Measurements from ENCODE around the gene MRS2.

The MRS2 gene

DNA sequence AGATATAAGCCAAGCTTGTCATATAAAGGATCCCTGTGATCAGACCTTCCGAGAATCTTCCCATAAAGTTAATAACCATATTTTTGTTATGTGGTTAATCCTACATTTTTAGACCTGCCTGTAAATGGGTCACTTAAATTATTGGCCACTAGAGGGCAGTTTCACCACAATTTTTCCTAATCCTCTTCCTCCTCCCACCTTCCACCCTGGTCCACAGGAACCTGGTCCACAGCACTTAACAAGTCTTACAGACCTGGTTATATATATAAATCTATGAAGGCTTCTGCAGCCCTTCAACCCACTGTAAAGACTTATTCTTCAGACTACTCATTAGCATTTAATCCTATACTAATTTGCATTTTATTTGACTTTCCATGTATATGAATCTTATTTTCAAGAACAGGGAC, 28.3 kb downstream of the MRS2 start:
- DNase-seq (ENCODE audit: low read depth): no peak

DNA sequence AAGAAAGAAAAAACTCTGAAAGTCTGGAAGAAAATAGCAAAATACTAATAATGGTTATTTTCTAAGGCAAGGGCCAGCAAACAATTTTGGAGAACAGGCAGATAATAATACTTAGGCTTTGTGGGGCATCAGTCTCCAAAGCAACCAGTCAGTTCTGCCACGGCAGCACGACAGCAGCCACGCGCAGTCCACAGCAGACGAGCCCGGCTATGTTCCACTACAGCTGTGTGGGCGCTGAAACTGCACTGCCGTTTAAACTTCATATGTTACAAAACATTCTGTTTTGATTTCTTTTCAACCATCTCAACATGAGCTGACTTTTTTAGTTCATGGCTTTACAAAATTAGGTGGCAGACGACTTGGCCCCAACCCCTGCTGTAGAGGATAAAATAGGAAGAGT, 29.9 kb downstream of the MRS2 start:
- no peak for DNase-seq (ENCODE audit: low read depth)

DNA sequence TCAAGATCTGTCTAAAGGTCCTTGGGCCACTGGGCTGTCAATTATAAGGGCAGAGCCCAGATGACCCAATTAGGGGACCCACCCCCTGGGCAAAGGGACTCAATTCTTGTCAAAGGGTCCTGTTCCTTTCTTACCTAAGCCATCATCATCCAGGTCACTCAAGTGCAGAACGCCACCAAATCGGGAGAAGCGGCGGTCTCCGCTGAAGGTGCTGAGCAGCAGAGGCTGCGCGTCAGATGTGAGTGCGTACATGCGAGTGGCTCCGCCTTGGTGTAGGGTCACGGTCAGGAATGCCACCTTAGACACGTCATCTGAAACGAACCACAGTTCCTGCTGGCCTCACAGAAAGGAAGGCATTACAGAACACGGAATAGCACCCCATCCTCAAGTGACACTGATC, 34.2 kb downstream of the MRS2 start:
- DNase-seq (ENCODE audit: low read depth): no peak

- no peak for DNase-seq (ENCODE audit: low read depth)
These were observed 37.3 kb downstream of the MRS2 start for GRCh38 chr6:24439858-24440539.

GRCh38 chr6:24440897-24441598, 38.3 kb downstream of the MRS2 start:
- DNase-seq (ENCODE audit: low read depth): no peak

DNA sequence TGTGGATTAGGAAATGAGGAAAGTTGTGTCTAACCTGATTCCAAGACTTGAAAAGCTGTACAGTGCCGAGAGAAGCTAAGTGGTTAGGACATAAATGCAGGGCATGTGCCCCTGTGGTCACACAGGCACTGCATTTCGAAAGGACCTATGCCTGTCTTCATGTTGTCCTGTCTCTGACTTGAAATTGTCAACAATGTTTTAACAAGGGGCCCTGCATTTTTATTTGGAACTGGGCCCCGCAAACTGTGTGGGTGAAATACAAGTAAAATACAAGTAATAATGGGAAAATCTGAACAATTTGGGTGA, 38.8 kb downstream of the MRS2 start:
- DNase-seq (ENCODE audit: low read depth): no peak

- DNase-seq (ENCODE audit: low read depth): no peak
These were observed 41.9 kb downstream of the MRS2 start for GRCh38 chr6:24444588-24444987.

DNA sequence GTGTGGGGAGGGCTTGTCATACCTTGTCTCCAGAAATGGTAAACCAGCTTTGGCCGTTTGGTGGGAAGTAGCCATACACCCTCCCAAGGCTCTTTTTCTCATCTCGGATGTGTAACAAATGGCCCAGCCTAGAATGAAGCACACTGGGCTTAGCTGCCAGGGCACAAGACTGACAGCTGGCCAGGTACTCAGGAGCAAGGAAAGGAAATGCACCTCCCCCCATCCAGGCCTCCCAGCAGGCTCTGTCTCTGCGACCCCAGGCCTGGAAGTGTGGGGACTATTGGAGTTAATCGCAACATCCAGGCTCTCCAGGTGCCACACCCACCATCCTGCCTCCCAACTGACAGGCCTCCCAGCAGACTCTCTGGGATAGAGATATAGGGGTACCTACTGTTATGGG, 43.0 kb downstream of the MRS2 start:
- DNase-seq (ENCODE audit: low read depth): no peak

- no peak for DNase-seq (ENCODE audit: low read depth)
These were observed 43.9 kb downstream of the MRS2 start for GRCh38 chr6:24446670-24447069.

GRCh38 chr6:24448396-24448795, 45.7 kb downstream of the MRS2 start:
- no peak for DNase-seq (ENCODE audit: low read depth)

- no peak for DNase-seq (ENCODE audit: low read depth)
These were observed 46.2 kb downstream of the MRS2 start for GRCh38 chr6:24448828-24449525.

DNA sequence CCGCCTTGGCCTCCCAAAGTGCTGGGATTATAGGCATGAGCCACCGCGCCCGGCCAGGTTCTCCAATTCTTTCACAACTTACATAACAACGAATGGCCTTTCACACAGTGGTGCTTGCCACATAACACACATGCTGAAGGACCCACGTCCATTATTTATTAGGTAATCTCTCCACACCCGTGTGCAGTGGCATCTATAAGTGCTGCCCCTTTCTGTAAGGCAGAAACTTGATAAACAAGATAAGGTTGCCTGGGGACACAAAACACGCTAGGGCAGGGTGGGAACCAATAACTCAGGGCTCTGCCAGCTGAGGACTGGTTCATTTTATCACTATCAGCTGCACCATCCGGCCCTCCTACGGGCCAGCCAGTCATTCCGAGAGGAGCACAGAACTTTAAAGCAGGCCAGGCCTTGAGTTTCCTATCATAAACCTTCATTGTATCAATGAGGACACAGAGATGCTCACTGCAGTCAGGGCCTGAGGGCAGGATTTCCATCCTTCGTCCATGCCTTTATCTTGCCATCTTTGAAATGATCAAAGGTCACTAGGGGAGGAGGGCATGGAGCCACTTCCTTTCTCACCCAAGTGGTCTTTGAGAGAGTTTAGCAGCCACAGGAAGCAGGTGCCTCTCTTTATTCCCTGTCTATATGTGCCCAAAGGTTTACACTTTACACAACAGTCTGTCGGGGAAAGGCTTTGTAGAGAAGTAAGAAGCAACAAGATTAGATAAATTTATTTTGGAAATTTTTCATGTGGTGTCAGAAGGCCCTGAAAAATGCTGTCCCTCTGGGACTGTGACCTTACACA, 49.0 kb downstream of the MRS2 start:
- no peak for DNase-seq (ENCODE audit: low read depth)

GRCh38 chr6:24453921-24454320, 51.2 kb downstream of the MRS2 start:
- DNase-seq (ENCODE audit: low read depth): no peak

DNA sequence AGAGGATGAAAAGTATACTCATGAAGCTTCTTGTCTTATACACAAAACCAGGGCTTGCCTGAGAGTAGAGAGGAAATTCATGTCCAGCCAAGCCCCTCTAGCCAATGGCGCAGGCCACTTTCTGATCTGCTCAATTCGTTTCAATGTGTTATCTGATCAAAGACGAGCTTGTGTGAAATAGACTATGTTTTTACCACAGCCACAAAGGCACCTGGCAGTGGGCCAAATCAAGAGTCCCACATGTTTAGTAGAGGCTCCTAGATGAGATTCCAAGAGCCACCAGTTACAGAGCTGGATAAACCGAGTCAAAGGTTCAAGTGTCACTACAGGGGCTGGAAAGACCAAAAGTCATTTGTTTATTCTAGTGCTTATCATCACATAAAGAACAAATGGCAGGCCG, 51.7 kb downstream of the MRS2 start:
- no peak for DNase-seq (ENCODE audit: low read depth)

DNA sequence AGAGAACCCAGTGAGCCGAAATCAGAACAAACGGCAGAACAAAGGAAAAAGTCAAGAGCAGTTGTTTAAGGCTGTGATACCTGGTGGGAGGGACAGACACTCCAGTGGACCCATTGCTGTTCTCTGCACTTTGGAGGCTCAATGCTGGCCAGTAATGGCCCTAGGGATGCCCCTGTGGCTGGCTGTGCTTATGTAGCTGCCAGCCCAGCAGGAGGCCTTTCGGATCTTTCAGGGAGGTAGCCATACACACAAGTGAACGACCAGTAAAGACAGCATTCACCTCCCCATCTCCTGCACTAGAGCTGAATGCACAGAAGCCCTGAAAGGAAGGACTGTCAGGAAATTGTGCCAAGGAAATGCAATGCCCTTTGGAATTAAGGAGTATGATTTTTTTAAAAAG, 52.3 kb downstream of the MRS2 start:
- DNase-seq (ENCODE audit: low read depth): no peak

- no peak for DNase-seq (ENCODE audit: low read depth)
These were observed 55.4 kb downstream of the MRS2 start for GRCh38 chr6:24458134-24458533.

DNA sequence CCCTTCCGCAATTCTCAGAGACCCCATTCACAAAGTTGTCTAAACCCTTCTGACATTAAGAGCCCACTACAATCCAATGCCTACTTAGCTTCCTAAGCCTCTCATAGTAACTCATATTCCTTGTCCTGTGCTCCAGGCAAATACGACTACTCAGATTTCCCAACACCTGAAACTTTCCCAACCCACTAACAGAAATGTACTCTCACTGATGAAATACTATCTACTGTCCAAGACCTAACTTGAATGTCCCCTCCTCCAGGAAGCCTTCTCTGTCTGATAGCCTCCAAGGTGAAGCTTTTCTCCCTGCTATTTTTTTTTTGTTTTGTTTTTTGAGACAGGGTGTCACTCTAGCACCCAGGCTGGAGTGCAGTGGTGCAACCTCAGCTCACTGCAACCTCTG, 56.2 kb downstream of the MRS2 start:
- DNase-seq (ENCODE audit: low read depth): no peak

GRCh38 chr6:24460966-24461365, 58.2 kb downstream of the MRS2 start:
- DNase-seq (ENCODE audit: low read depth): no peak

DNA sequence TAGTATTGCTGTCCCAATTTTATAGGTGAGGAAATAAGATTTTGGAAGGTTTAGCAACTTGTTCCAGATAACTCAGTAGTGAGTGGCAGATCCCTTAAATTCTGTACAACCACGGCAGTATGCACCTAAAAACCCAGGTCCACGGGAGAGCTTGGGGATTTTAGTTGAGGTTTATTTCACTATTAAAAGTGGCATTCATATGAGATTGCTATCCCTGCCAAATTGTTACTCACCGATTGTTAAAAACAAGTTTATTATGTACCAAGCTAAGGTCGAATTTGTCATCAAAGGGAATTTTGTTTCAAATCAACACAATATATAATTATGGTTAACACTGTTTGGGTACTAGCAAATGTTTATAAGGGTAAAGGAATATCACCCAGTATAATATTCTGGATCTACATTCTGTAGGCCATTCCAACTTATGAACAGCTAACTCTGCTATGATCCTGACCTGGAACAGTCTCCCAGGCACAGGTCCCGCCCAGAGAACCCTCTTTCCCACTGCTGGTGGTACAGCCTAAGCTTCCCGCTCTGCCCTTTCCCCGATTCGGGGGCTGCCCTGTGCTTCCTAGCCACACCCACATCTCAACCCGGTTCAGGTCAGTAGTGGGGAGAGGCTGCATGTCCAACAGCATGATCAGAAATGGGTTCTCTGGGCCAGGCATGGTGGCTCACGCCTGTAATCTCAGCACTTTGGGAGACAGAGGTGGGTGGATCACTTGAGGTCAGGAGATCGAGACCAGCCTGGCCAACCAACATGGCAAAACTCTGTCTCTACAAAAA, 61.7 kb downstream of the MRS2 start:
- no peak for DNase-seq (ENCODE audit: low read depth)

DNA sequence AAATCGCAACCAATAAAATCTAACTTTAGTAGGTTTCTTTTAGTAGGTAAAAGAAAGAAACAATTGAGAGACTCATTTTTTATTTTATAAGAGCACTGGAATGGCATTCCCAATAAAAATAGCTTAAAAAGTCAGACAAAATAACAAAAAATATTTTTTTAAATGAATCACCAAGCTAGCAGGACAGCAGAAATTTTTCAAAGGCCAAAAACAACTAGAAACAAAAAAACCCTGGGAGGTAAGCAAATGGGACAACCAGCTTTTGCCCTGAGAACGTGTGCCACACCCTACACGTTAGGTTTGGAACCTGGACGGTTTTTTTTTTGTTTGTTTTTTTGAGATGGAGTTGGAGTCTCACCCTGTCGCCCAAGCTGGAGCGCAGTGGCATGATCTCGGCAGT, 67.1 kb downstream of the MRS2 start:
- no peak for DNase-seq (ENCODE audit: low read depth)

GRCh38 chr6:24472181-24472580, 69.4 kb downstream of the MRS2 start:
- DNase-seq (ENCODE audit: low read depth): no peak

Measured in stimulated activated CD4-positive, alpha-beta T cell treated with anti-CD3 and anti-CD28 coated beads, Interleukin-2, amount 100 ng/mL, for 4 hours (primary cell).